Measurements from ENCODE around the gene ST8SIA1.

GRCh38 chr12:22299294-22299912 is 35.1 kb downstream of the ST8SIA1 start:
- no peak for TF ChIP-seq CTCF (IDR thresholded peaks at IDR 0.05; ENCODE audit: insufficient read depth, low read length)
- no peak for TF ChIP-seq REST (IDR thresholded peaks at IDR 0.05; ENCODE audit: insufficient replicate concordance, low read depth)
- TF ChIP-seq POLR2AphosphoS5 (IDR thresholded peaks at IDR 0.05; ENCODE audit: low read depth) = no peak

All from HL-60 (cell line).